MM.1S (cell line): Measurements from ENCODE around the gene NPLOC4.

ENCODE experiments used
- DNase-seq: peaks from one replicate; pipeline ENCODE4 v3.0.0-alpha.2; 2015
- H2AFZ ChIP-seq: fragments of 300-600 bp; sonication (generic); 2 replicates; pipeline ENCODE4 v1.6.0; 2016; ENCODE audit warnings: antibody characterized with exemption, low read length
- H3F3A ChIP-seq: fragments of 300-600 bp; sonication (generic); 2 replicates; pipeline ENCODE4 v1.6.1; 2016; ENCODE audit warnings: mild to moderate bottlenecking, antibody characterized with exemption, low read length, moderate library complexity, mixed read lengths; ENCODE audit not compliant: insufficient read depth
- H3K27ac ChIP-seq: fragments of 300-600 bp; sonication (generic); 2 replicates; pipeline ENCODE4 v1.5.1; 2016; ENCODE audit warnings: mild to moderate bottlenecking, low read length
- H3K27me3 ChIP-seq: fragments of 300-600 bp; sonication (generic); replicated peaks from 2 replicates; pipeline ENCODE4 v1.6.0; 2016; ENCODE audit warnings: low read length; ENCODE audit not compliant: insufficient read depth
- H3K36me3 ChIP-seq: fragments of 300-600 bp; sonication (generic); replicated peaks from 2 replicates; pipeline ENCODE4 v1.6.1; 2016; ENCODE audit warnings: mild to moderate bottlenecking, low read length, mixed read lengths; ENCODE audit not compliant: insufficient read depth
- H3K4me1 ChIP-seq: fragments of 300-600 bp; sonication (generic); 2 replicates; pipeline ENCODE4 v1.6.1; 2016; ENCODE audit warnings: low read length, mixed read lengths
- H3K4me2 ChIP-seq: fragments of 300-600 bp; sonication (generic); 2 replicates; pipeline ENCODE4 v1.6.0; 2016; ENCODE audit warnings: low read depth, low read length
- H3K4me3 ChIP-seq: fragments of 300-600 bp; sonication (generic); 2 replicates; pipeline ENCODE4 v1.5.1; 2016; ENCODE audit warnings: low read length, mixed read lengths
- H3K79me2 ChIP-seq: fragments of 300-600 bp; sonication (generic); 2 replicates; pipeline ENCODE4 v1.6.1; 2016; ENCODE audit warnings: mixed run types, low read length, mixed read lengths
- H3K9ac ChIP-seq: fragments of 300-600 bp; sonication (generic); 2 replicates; pipeline ENCODE4 v1.6.1; 2016; ENCODE audit warnings: low read length, mixed read lengths
- H3K9me2 ChIP-seq: fragments of 300-600 bp; sonication (generic); replicated peaks from 2 replicates; pipeline ENCODE4 v1.6.1; 2016; ENCODE audit warnings: mild to moderate bottlenecking, low read length, mixed read lengths; ENCODE audit not compliant: insufficient read depth
- H3K9me3 ChIP-seq: fragments of 300-600 bp; sonication (generic); replicated peaks from 2 replicates; pipeline ENCODE4 v1.6.1; 2016; ENCODE audit warnings: mild to moderate bottlenecking, low read length, mixed read lengths; ENCODE audit not compliant: insufficient read depth
- H4K20me1 ChIP-seq: fragments of 300-600 bp; sonication (generic); 2 replicates; pipeline ENCODE4 v1.6.1; 2016; ENCODE audit warnings: mild to moderate bottlenecking, low read length, moderate library complexity, mixed read lengths; ENCODE audit not compliant: insufficient read depth
- EZH2 ChIP-seq: fragments of 300-600 bp; sonication (generic); optimal IDR thresholded peaks from 2 replicates; pipeline ENCODE3; 2017; ENCODE audit warnings: low read depth, mild to moderate bottlenecking, antibody characterized with exemption, low read length, mixed read lengths
- EZH2phosphoT487 ChIP-seq: fragments of 300-600 bp; sonication (generic); IDR thresholded peaks from 2 replicates; pipeline ENCODE4 v1.6.1; 2018; ENCODE audit warnings: antibody characterized with exemption, low read length
- TF ChIP-seq, protein P1 (sequence below): fragments of 300-600 bp; sonication (generic); IDR thresholded peaks from 2 replicates; pipeline ENCODE4 v1.5.1; 2016; ENCODE audit warnings: antibody characterized with exemption, low read length, mixed read lengths

The NPLOC4 gene

DNA sequence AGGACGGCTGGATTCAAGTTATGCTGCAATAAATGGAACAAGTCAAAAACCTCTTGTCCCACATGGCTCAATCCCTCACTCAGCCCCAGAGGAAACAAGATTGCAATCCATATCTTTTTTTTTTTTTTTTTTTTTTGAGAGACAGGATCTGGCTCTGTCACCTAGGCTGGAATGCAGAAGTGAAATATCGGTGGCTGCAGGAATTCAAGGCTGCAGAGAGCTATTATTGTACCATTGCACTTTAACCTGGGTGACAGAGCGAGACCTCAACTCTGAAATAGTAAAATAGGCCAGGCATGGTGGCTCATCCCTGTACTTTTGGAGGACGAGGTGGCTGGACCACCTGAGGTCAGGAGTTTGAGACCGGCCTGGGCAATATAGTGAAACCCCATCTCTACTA lies 22.1 kb upstream of the NPLOC4 start:
- no peaks in the 10 kb centered on the region for H3K36me3 ChIP-seq
- no peak for TF ChIP-seq EZH2phosphoT487
- TF ChIP-seq, protein P1, sequence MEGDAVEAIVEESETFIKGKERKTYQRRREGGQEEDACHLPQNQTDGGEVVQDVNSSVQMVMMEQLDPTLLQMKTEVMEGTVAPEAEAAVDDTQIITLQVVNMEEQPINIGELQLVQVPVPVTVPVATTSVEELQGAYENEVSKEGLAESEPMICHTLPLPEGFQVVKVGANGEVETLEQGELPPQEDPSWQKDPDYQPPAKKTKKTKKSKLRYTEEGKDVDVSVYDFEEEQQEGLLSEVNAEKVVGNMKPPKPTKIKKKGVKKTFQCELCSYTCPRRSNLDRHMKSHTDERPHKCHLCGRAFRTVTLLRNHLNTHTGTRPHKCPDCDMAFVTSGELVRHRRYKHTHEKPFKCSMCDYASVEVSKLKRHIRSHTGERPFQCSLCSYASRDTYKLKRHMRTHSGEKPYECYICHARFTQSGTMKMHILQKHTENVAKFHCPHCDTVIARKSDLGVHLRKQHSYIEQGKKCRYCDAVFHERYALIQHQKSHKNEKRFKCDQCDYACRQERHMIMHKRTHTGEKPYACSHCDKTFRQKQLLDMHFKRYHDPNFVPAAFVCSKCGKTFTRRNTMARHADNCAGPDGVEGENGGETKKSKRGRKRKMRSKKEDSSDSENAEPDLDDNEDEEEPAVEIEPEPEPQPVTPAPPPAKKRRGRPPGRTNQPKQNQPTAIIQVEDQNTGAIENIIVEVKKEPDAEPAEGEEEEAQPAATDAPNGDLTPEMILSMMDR = no peak
- no peak for TF ChIP-seq EZH2
- H3K4me2 ChIP-seq = no peak overlapping the region
- H3K9me3 ChIP-seq = no peaks in the 10 kb centered on the region
- H3K4me3 ChIP-seq = no peak overlapping the region
- H3K27ac ChIP-seq = no peak overlapping the region
- 0 out of 2 replicates have a peak, but pooled peaks cover 6% of the 10 kb centered on the region for H3K4me1 ChIP-seq
- no peak for DNase-seq
- H3K9me2 ChIP-seq = no peaks in the 10 kb centered on the region
- no peak overlapping the region for H2AFZ ChIP-seq
- H3K27me3 ChIP-seq = no peaks in the 10 kb centered on the region
- no peaks in the 10 kb centered on the region for H3F3A ChIP-seq
- H3K79me2 ChIP-seq = no peaks in the 10 kb centered on the region
- H3K9ac ChIP-seq = no peak overlapping the region
- no peaks in the 10 kb centered on the region for H4K20me1 ChIP-seq

DNA sequence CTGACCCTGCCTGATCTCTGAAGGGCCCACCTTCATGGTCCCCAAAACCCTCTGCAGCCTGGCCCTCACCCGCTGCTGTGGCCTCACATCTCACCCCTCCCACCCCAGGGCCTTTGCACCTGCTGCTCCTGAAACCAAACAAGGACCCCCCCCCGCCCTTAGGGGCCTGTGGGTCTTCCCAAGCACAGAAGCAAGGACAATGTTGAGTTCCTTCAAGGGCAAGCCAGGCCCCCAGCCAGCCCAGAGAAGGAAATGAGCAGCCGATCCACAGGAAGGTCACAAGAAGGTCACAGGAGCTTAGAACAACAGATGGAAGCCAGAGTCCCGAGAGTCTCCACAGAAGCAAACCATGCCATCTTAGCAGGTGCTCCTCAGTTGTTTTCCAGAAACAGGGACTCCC lies 19.9 kb upstream of the NPLOC4 start:
- no peaks in the 10 kb centered on the region for H3F3A ChIP-seq
- 0 out of 2 replicates have a peak overlapping the region, but pooled peaks have one; percentile 15 for H2AFZ ChIP-seq
- no peak overlapping the region for H3K4me2 ChIP-seq
- no peaks in the 10 kb centered on the region for H4K20me1 ChIP-seq
- no peaks in the 10 kb centered on the region for H3K36me3 ChIP-seq
- no peaks in the 10 kb centered on the region for H3K9me3 ChIP-seq
- H3K79me2 ChIP-seq = no peaks in the 10 kb centered on the region
- no peak overlapping the region for H3K4me3 ChIP-seq
- 0 out of 2 replicates have a peak, but pooled peaks cover 6% of the 10 kb centered on the region for H3K4me1 ChIP-seq
- TF ChIP-seq EZH2phosphoT487 (no peak), EZH2 (no peak)
- TF ChIP-seq, protein P1 = no peak
- no peaks in the 10 kb centered on the region for H3K9me2 ChIP-seq
- DNase-seq = peak; percentile 17
- H3K27ac ChIP-seq = no peak overlapping the region
- H3K27me3 ChIP-seq = no peaks in the 10 kb centered on the region
- H3K9ac ChIP-seq = no peak overlapping the region

DNA sequence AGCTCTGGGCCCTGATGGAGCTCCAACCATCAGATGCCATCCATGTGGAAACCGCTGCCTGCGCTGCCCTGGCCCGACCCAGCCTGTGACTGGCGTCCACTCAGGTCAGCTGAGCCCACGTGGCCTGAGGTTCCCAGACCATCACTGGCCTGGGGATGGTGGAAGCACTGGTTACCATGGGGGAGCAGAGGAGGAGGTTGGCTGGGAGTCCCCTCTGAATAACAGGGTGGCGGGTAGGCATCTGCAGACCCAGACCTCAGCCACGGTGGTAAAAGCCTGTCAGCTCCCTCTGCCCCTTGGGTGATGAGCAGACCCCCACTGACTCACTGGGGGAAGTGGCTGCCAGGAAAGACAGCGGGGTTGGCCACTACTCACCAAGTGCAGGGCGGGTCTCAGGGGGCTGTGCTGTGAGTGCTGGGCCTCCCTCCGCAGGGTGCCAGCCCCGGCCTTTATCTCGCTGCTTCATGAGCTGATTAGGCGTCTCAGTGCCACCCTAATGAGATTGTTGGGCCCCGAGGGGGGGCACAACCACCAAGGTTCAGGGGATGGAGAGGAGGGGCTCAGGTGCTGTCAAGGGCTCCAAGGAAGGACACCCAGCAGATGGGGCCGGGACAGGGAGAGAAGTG lies 19.3 kb upstream of the NPLOC4 start, which contains the start of gene PDE6G:
TSS of gene PDE6G (minus strand) at position 425 of the 626 bp plus-strand sequence. CDS start 3,237 bp downstream, outside the sequence.
- Histone ChIP-seq H3K9me3 (no peaks in the 10 kb centered on the region), H2AFZ (0 out of 2 replicates have a peak within 1 kb of the TSS, but pooled peaks have one; percentile 15), H3K4me3 (no peak within 1 kb of the TSS), H3K27me3 (no peaks in the 10 kb centered on the region), H4K20me1 (no peaks in the 10 kb centered on the region), H3K4me2 (no peak within 1 kb of the TSS), H3K27ac (no peak within 1 kb of the TSS), H3K79me2 (no peaks in the 10 kb centered on the region), H3K36me3 (no peaks in the 10 kb centered on the region), H3K4me1 (0 out of 2 replicates have a peak, but pooled peaks cover 6% of the 10 kb centered on the region), H3F3A (no peaks in the 10 kb centered on the region), H3K9me2 (no peaks in the 10 kb centered on the region), H3K9ac (no peak within 1 kb of the TSS)
- TF ChIP-seq, protein P1 = no peak
- TF ChIP-seq EZH2 (no peak), EZH2phosphoT487 (no peak)
- DNase-seq = no peak
